Right hindlimb (tissue), 1 donor: ENCODE data around the gene HNRNPL.
"Not testable (repeated sequence)": the region's sequence is repeated elsewhere in the genome, so short reads cannot be mapped to it uniquely, and the experiment has no call there.

ENCODE experiments used
- DNase-seq: peaks from one replicate; pipeline ENCODE4 v3.0.0-alpha.2; 2018

HNRNPL gene

DNA sequence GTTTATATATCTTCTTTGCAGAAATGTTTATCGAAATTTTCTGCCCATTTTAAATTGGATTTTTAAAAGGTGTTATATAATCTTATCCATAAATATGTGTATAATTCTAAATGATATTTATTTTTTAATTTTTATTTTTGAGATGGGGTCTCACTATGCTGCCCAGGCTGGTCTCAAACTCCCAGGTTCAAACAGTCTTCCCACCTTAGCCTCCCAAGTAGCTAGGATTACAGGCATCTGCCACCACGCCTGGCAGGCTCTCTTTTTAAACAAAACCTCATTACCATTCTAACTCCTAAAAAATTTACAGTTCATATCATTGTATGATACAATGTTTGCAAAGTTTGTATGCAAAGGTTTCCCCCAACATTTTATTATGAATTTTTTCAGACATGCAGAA lies 53.6 kb downstream of the HNRNPL start:
- DNase-seq: no peak

DNA sequence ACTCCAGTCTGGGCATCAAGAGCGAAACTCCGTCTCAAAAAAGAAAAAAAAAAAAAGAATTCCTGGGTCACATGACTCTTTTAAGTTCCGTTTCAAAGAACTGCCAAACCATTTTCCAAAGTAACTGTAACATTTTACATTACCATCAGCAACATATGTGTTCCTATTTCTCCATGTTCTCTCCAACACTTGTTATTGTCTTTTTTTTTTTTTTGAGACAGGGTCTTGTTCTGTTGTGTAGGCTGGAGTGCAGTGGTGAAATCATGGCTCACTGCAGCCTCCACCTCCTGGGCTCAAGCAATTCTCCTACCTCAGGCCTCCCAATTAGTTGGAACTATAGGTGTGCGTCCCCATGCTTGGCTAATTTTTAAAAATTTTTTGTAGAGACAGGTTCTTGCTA lies 54.2 kb downstream of the HNRNPL start:
- DNase-seq: no peak

DNA sequence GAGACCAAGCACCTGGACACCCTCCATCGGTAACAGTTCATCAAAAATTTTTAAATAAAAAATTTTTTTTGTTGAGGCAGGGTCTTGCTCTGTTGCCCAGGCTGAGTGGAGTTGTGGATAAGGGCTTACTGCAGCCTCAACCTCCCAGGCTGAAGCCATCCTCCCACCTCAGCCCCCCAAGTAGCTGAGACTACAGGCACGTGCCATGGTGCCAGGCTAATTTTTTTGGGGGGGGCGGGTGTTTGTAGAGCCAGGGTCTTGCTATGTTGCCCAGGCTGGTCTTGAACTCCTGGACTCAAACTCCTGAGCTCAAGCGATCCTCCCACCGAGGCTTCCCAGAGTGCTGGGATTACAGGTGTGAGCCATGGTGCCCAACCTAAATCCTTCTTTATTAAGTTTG lies 56.1 kb downstream of the HNRNPL start:
- DNase-seq: no peak

DNA sequence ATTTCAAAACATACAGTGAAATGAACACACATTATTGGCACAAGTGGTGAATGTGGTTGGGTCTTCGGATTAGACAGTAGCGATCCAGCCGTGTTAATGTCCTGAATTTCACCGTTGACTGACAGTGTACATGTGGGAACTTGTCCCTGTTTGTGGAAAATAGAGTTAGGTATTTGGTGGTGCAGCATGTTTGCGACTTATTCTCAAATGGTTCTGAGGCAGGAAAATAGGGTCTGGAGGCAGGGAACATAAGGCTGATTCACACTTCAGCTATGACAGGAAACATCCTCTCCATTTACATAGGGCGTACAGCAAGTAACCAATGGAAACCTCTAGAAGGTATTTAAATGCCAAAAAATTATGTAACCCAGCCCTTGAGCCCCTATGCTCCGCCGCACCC lies 56.6 kb downstream of the HNRNPL start:
- DNase-seq: no peak

DNA sequence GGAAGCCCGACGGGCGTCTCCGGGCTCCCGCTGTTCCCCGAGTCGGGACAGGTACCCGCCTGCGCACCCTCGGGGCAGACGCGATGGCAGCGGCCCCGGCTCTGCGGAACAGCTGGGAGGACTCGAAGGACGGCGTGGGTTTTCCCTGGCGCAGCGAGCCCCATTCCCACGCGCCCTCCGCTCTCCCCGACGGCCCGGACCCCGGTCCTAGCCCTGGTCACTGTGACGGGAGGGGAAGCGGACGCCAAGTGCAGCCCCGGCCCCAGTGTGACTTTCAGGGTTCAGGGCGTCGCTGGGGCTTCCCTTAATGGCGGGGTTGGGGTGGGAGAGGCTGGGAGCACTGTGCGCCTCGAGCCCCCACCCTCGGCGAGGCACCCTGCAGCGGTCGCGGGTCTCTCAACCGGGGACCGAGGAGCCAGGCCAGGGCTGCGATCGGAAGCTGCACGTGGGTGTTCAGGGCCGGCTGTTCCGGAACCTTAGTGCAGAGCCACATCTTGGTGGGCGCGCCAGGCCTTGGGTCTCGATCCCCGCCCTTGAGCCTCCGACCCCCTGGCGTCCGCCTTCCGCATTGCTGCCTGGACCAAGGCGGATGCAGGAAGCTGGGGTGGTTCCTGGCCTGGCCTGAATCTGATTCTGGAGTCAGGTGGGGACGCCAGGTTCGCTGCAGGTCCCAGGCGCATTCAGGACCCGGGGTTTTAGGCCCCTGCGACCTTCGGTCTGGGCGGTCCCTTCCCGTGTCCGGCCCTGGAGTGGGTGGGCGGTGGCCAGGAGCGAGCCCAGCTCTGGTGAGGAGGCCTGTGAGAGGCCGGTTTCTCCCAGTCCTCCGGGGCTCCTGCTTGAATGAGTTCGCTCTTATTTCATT lies 57.3 kb downstream of the HNRNPL start:
- DNase-seq: peak; percentile 66

DNA sequence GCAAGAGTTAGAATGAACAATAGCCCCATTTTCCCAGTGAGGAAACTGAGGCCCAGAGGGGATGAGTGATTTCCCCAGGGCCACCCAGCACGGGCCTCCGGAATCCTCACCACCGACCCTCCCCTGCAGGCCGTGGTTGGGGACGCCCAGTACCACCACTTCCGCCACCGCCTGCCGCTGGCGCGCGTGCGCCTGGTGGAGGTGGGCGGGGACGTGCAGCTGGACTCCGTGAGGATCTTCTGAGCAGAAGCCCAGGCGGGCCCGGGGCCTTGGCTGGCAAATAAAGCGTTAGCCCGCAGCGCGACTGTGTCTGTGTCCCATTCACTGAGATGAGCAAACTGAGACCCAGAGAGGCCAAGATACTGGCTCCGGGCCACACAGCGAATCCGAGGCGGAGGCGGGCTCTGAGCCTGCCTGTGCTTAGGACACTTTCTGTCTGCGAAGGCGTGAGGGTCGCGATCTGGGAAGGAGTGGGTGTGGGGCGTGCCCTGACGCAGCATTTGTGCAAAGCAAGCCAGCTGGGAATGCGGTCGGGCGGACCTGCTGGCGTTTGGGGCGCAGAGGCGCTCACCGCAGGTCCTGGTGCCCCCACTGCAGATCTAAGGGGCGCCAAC lies 58.2 kb downstream of the HNRNPL start:
- not testable (repeated sequence) for DNase-seq

DNA sequence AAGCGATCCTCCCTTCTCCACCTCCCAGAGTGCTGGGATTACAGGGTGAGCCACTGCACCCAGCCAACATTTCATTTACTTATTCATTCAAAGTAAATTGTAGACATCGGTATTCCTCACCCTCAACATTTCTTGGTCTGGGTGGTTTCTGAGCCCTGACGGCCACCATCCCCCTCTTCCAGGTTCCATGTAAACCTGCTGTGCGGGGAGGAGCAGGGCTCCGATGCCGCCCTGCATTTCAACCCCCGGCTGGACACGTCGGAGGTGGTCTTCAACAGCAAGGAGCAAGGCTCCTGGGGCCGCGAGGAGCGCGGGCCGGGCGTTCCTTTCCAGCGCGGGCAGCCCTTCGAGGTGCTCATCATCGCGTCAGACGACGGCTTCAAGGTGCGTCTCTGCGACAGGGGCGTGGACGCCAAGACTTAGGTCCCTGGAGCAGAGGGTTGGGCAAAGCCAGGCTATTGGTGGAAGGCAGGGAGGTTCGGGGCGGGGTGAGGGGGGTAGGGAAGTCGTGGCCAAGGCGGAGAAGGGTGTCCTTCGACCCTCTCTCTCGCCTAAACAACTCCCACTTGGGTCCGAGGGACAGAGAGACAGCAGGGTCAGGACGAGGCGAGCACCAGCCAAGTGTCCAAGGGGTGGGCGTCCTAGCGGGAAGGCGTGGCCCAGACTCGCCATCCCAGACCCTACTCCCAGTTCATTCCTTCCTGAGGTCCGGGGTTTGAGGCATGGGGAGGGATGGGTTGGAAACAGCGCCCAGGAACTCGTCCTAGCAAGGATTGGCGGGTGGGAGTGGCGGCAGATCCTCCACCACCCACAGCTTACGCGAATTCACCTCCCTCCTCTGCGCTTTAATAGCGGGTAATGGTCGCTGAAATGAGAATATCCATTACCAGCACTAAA lies 59.0 kb downstream of the HNRNPL start:
- not testable (repeated sequence) for DNase-seq

DNA sequence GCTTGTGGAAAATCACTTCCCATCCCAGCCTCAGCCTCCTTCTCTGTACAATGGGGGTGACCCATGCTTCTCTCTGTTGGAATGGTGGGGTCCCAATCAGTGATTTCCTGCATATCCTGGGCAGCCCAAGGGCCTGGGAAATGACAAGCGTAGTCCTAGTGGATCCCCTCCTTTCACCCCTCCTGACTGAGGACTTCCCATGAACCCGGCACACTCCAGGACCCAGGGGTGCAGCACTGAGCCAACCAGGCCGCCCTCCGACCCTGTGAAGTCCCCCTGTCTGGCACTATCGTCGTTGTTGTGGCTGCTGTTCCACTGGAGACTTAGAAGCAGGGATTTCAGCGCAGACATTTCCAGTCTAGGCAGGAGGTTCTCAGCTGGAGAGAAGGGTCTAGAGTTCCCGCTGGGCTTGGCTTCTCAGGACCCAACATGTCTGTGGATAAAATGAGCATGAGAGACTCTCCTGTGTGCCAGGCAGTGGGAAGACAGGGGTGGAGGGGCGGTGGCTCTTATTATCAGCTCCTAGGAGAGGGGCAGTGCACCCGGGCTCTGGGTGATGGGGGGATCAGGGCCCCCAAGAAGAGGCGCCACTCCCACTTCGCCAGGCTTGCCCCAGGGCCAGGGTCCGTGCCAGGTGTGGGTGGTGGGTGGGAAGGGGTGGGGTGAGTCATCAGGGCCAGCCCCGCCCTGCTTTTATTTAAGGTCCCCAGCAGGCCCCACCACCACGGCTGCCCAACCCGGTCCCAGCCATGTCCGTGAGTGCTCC lies 61.1 kb downstream of the HNRNPL start, which contains the start of gene LGALS7B:
Gene LGALS7B, plus strand, starts transcription at position 723 of the 766 bp plus-strand sequence. Its CDS starts 27 bp downstream, at position 750.
- DNase-seq: no peak

DNA sequence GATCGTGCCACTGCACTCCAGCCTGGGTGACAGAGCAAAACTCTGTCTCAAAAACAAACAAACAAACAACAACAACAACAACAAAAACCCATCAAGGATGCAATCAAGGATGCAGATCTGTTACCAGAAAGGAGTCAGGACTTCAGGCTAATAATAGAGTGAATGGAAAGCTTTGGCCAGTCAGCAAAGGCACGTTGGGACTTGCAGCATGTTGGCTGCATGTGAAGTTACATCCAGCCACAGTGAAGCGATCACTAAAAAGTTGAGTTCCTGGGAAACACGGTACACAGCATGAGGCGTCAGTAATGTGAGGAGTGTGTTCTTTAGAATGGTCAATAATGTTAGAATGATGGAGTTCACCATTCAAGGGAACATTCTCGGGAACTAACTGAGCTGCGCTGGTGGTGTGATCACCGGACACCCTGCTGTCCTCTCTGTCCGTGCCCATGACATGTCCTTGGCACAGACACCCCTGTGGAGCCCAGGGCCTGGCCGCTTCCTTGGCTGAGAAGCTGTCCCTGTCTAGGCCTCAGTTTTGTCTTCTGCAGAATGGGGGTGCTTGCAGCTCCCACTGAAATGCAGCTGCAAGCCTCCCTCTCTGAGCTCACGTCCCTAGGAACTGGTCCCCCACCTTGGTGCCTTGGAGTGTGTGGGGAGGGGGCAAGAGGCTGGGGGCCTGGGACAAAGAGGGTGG lies 63.1 kb downstream of the HNRNPL start:
- DNase-seq: no peak
